C4-2B (cell line): Measurements from ENCODE around the gene NDUFB1.

ENCODE experiments used
- ZFX ChIP-seq: fragments of 450-650 bp; IDR thresholded peaks from 2 replicates; pipeline ENCODE4 v1.6.1; 2017
- TF ChIP-seq, protein P1 (sequence below): fragments of 450-650 bp; conservative IDR thresholded peaks from 2 replicates; pipeline ENCODE4 v1.5.1; 2017; ENCODE audit warnings: mild to moderate bottlenecking

GRCh38 chr14:92121207-92121669 lies 268 bp downstream of the NDUFB1 start:
- TF ChIP-seq, protein P1, sequence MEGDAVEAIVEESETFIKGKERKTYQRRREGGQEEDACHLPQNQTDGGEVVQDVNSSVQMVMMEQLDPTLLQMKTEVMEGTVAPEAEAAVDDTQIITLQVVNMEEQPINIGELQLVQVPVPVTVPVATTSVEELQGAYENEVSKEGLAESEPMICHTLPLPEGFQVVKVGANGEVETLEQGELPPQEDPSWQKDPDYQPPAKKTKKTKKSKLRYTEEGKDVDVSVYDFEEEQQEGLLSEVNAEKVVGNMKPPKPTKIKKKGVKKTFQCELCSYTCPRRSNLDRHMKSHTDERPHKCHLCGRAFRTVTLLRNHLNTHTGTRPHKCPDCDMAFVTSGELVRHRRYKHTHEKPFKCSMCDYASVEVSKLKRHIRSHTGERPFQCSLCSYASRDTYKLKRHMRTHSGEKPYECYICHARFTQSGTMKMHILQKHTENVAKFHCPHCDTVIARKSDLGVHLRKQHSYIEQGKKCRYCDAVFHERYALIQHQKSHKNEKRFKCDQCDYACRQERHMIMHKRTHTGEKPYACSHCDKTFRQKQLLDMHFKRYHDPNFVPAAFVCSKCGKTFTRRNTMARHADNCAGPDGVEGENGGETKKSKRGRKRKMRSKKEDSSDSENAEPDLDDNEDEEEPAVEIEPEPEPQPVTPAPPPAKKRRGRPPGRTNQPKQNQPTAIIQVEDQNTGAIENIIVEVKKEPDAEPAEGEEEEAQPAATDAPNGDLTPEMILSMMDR, result no peak
- no peak for TF ChIP-seq ZFX
